IPS-NIHi11 (cell line): ENCODE results near the gene KCNQ5.

Source experiments
- DNase-seq: peaks from one replicate; pipeline ENCODE4 v3.0.0; 2012; ENCODE audit warnings: mixed read lengths, low spot score

Gene KCNQ5

DNA sequence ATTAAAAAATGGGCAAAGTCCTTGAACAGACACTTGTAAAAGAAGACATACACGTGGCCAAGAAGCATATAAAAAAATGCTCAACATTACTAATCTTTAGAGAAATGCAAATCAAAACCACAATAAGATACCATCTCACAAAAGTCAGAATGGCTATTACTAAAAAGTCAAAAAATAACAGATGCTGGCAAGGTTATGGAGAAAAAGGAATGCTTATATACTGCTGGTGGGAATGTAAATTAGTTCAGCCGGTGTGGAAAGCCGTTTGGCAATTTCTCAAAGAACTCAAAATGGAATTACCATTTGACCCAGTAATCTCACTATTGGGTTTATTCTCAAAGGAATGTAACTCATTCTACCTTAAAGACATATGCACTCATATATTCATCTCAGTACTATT lies 436.9 kb downstream of the KCNQ5 start:
- DNase-seq: no peak

DNA sequence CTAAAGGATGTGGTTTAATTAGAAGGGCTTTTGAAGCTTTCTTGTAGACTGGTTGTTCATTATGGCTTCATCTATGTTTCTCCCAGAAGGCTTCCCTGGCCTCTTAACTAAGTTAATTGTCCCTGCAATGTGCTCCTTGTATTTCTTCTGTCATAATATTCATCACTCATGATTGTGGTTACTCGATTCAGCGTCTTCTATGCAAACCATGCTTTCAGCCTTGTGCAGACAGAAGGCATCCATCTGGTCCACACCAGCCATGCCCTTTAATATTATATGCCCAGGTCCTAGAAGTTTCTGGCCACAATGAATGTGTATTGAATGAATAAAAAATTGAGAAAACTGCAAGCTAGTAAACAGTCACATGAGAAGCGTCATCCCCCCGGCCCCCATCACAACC lies 440.3 kb downstream of the KCNQ5 start:
- DNase-seq: no peak

DNA sequence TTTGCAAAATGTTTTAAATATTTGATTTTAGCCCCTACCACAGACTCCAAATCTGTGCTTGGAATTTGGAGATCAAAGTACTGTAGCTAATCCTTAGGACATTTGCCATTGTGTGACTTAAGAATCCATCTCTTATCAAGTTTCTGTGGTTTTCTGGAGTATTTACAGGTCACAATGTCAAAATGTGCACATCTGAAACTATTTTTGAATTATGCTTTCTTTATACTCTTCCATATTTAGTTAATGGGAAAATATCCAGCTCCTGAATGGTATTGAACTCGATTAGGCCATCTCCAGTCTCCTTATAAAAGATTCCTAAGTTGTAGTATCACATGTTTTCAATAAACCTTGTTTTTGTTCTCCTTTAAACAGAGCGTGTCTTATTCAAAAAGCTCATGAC lies 441.0 kb downstream of the KCNQ5 start:
- DNase-seq: no peak

DNA sequence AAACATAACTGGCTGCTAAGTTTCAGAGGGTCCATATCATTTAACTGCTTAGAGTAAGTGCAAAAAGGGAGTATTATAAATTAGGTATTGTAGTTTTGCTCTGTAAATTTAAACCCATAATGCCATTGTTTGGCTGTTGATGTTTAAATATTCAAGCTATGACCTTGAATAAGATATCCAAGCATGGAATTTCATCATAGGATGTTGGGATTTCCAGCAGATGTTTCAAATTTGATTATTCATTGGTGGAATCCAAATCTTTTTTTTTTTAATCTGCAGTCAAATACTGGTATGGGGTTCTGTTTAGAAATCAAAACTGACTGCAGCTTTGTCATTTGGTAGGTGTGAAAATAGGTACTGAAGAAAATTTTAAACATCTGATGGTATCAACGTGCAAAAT lies 442.4 kb downstream of the KCNQ5 start:
- no peak for DNase-seq

DNA sequence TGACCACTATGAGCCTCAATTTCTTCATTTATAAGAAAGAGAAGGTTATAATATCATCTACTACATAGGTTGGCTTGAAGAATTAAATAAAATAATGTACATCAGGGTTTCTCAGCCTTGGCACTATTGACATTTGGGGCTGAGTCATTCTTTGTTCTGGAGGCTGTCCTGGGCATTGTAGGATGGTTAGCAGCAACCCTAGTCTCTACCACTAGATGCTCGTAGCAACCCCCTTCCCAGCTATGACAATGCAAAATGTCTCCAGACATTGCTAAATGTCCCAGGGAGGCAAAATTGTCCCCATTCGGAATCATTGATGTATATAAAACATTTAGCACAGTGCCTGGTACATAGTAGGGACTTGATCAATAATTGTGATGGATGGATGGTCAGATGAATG lies 451.4 kb downstream of the KCNQ5 start:
- no peak for DNase-seq

DNA sequence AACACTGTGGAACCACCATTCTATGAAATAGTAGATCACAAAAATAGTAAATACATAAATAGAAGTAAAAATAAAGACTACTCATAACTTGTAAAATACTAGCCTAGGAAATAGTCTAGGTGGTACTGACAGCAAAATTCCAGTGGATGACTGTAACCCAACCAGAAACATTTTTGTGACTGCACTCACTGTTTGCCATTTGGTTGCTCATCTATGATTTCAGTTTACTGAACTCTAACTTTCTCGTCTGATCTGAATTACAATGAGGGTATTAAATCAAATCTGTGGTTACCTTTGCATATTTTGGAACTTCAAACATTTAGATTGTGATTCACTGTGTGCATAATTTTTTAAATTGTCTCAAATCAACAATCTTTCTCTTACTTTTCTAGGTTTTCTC lies 452.3 kb downstream of the KCNQ5 start:
- DNase-seq: no peak

DNA sequence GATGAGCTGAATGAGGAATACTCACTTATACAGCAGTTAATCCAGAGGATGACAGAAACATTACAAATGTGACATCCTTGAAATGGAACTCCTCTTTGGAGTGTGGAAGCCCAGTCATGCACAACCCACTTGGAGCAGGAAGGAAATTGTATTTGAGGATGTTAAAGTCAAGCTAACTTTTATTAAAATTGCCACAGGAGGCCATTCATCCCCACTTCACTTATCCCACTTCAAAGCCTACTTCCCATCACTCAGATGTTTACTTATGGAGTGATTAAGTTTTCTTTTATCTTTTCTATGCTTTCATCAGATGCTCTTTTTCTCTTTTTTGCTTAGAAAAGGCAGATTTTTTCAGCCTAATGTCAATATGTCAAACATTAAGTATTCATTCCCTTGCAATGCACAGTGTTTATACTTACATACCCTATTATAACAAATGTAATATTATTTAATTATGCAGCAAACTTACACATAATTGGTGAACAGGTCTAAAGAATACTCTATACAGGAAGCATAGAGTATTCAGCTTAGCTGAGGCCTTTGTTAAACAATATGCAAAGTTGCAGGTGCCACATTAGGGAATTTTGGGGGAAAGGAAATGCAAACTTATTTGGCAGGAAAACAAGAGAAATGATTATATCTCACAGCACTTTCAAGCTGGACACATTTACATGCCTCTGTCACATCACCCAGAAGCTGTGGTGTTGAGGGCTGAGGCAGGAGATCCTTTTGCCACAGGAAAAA lies 454.5 kb downstream of the KCNQ5 start:
- no peak for DNase-seq

DNA sequence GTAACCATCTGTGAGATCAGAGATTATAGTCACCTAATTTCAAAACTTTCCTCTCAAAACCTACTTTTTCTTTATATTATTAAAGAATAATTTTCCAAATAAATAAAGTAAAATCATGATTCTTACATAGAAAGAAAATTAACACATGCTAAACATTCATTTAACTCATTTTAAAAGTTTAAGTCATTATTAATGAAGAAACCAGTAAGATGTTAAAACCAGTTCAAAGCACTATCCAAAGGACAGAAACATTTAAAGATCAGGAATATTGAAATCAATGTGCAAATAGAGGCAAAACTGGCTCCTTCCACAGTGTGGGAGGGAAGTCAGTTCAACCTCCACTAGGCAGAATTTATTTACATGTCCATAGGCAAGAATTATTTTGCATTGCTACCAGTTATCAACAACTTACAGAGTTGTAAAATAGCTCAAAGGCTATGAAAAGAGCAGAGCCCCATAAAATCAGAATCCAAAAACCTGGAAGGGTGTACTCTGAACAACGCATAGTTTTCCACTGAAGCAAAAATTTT lies 456.5 kb downstream of the KCNQ5 start:
- no peak for DNase-seq

DNA sequence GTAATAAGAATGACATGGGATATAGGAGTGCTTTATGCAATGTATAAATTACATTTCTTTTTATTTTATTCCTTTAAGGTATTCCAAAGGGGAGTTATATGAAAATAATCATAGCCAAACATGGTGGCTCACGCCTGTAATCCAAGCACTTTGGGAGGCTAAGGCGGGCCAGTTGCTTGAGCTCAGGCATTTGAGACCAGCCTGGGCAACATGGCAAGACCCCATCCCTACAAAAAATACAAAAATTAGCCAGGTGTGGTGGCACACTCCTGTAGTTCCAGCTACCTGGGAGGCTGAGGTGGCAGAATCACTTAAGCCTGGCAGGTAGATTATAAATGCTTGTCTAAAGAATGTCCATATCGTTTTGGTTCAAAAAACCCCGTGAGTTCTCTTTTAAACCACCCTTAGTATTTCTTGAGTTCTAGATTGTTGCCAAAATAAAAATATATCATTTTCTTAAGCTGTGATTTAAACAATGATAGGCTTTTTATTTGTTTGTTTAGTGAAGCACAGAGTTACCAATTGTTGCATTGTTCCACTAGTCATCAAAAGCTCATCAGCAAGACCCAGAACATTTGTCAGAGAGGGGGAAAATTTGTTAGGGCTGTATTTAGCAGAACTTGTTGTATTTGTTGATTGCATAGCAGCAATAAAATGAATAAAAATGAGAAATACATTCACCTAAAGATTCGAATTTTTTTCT lies 457.2 kb downstream of the KCNQ5 start:
- no peak for DNase-seq

DNA sequence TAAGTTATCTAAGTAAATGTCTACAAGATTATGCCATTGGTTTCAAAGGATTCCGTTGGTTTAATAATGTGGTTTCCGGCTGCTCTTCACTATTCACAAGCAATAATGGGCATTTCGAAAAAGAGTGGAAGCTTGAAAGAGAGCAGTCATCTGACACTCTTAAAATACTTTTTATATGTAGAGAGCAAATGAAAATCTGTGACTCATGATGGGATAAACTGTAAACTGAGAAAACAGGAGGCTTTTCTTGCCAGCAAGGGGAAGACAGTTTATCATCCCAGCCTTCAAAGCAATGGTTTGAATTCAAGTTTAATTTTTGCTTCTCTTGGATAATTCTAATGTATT lies 457.7 kb downstream of the KCNQ5 start:
- DNase-seq: no peak

DNA sequence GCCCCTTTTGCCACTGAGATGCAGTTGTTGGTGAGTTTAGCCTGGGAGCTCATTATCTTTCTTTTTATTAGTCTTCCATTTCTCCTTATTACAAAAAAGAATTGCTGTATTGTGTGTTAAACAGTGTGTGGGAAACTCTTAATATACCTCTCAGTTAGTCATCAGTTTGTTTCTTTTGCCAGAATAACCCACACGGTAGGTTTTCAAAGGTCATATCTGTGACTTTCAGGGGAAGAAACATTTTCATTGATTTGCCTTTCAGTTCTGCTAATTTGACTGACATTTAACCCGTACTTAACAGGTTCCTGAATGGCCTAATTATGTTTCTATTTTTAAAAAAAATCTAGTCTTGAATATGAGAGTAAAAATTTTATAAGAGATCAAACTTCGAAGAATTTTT lies 458.1 kb downstream of the KCNQ5 start:
- no peak for DNase-seq

DNA sequence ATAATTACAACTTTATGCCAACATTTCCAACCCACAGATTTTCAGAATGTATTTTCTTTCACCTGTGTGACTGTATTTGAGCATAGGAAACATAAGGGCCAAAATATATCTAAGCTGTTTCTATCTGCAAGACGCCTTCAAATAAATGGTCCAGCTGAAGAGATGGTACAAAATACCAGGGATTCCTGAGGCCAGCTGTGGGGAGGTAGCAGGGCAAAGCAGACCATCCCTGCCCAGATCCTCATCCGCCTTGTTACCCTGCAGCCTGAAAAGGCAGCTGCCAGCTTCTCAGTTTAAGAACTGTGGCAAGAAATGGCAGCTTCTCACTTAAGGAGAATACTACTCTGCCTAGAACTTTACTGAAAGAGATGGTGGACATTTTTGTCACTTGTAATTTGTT lies 460.1 kb downstream of the KCNQ5 start:
- DNase-seq: peak; percentile 16

DNA sequence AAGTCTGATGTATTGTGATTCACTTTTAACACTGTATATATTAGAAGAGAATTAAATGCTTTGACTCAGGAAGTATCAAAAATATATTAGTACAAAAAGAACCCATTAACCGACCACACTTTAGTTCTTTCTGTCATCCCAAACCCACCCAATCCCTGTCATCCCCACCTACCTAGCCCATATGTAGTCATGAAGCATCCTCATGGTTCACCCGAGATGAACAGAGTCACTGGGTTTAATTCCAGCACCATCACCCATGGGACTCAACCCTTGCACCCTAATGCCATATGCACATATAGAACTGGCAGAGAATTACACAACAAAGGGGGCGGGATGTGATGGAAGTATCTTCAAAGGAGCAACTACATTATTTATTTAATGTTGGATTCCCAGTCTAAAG lies 462.0 kb downstream of the KCNQ5 start:
- DNase-seq: no peak

DNA sequence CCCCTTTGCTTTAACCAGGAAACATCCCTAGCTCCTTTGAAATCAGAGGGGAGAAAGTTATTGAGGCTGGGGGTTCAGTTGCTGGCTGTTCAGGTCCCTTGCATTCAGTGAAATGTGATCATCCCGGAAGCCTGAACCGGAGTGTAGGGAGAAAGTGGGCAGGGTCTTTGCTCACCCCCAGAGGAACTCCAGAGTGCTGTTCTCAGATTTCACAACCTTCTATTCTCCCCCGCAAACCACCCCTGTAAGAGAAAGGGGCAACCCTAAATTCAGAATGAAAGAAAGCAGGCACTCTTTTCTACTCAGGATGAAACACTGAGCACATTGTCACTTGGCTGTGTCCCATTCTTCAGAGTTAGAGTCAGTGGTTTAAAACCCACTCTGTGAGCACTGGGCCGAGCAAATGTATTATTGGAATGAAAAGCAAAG lies 463.6 kb downstream of the KCNQ5 start:
- DNase-seq: peak; percentile 58

DNA sequence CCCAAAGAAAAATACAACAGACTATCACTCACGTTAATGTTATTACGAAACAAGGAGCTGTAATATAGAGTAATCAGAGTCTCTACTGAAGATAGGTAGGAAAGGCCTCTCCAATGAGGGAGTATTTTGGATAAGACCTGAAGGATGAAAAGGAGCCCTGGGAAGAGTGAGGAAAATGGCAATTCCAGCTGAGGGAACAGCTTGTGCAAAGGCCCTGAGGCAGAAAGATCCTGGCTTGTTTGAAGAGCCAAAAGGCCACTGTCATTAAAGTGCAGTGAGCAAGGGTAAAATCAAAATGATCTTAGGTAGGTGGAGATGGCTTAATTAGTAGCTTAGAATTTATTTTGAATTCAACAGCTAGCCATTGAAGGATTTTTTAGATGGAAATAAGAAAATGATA lies 464.9 kb downstream of the KCNQ5 start:
- DNase-seq: no peak

DNA sequence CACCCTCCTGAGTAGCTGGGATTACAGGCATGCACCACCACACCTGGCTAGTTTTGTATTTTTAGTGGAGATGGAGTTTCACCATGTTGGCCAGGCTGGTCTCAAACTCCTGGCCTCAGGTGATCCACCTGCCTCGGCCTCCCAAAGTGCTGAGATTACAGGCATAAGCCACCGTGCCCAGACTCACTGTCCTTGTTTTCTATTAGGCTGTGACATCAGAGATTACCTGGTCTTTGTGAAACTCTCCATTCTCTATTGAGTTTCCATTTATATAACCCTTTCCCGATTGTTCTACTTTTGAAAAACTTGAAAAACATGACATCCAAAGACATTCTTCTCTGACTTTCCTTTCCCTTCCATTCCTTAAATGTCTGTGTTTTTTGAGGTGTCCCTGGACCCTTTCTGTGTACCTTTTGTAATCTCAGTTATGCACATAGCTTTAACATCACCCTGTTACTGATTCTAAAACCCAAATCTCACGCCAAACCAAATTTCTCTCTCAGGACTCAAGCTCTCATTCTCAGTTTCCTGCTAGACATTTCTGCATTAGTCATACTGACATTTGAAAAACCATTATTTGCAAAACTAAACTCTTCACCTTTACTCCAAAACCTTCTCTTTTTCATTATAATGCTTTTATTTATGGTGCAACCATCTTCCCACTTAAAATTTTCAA lies 466.4 kb downstream of the KCNQ5 start:
- no peak for DNase-seq

DNA sequence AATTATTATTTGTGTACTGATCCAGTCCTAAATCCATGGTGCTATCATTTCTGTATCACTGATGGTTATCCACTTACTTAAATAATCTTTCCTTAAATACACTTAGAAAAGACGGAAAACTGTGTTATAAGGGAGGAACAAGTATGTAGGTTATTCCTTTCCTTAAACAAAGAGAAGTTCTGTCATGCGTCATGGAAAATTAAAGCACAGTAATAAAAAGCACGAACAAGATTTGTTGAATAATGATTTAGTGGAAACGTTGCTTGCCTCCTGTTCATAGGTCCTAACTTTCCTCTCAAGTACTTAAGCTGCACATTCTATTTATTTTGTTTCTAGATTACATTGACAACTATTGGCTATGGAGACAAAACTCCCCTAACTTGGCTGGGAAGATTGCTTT lies 483.1 kb downstream of the KCNQ5 start:
- DNase-seq: no peak

DNA sequence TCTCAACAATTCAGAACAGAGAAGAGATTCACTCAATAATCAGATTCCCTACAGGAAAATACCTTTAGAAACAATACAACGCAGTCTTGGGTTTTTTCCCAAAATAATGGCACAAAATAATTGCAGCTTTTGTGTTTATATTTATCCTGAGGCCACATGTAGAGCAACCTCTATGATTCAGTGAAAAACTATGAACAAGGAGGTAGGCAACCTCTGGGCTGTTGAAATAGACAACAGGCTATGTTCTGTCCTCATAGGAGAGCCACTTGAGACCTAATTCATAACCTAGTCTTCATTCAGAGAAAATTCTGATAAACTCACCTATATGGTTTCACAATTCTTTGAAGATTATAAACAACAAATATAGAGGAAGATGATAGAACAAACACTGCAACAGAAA lies 485.2 kb downstream of the KCNQ5 start:
- DNase-seq: no peak

DNA sequence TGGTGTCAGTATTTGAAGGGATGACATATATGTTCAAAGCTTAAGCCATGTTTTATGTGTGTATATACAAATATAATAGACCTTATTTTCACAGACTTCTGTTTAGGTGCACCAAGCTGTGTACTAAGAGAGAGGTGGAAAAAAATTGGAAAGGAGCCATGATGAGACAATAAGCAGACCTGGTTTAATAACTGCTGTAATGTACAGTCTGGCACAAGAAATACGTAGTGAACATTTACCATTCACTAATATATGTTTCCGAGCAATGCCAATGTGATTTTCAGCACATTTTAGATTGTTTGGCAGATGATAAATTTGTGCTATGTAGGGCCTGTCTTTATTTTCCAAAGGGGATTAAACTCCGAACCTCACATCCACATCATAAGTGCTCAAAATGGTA lies 487.1 kb downstream of the KCNQ5 start:
- no peak for DNase-seq

DNA sequence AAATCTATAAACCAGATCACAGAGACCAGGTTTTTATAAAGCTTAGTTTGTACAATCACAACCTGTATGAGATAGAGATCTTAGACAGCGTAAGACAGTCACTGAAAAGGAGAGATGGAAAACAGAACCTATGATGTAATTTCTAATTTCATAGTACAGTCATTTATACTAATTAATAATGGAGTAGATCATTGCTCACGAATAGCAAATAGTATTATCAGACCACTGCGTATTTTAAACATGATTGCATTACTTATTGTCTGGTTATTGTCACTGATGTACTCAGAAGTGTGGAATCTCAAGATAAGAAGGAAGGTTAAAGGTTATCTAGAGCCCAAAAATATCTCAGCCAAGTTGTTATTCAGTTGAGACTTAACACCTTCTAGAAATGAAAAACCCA lies 487.8 kb downstream of the KCNQ5 start:
- DNase-seq: no peak

DNA sequence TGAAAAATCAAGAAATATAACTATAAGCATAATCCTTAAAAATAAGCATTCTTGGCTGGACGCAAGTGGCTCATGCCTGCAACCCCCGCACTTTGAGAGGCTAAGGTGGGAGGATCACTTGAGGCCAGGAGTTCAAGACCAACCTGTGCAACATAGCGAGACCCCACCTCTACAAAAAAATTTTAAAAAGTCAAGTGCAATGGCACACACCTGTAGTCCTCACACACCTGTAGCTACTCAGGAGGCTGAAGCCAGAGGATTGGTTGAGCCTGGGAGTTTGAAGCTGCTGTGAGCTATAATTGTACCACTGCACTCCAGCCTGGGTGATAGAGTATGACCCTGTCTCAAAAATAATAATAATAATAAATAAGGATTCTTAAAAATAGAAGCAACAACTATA lies 494.5 kb downstream of the KCNQ5 start:
- no peak for DNase-seq

DNA sequence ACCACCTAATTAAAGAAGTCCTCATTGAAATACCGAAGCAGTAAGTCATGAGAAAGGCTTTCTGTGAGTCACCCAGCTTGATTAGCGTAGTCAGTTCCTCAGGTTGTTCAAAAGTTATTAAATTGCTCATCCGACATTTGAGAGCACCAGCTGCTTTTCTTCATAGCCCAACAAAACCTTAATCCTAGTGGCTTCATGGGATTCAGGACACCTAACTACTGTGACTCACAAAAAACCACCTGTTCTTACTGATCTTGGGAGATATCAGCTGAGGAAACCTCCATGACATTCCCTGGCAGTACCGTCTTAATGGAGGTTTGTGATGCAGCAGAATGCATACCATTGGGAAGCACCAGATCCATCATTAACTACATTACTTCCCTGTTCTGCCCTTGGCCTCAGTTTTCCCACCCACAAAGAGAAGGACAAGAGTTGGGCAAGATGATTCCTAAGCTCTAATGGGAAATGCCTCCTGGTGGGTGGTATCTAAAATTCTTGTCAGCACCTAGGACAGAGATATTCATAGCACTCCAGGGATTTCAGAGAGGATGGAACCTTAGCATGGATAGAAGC lies 499.6 kb downstream of the KCNQ5 start:
- DNase-seq: peak; percentile 19
